ENCODE data around the gene RNF151.

Gene RNF151

DNA sequence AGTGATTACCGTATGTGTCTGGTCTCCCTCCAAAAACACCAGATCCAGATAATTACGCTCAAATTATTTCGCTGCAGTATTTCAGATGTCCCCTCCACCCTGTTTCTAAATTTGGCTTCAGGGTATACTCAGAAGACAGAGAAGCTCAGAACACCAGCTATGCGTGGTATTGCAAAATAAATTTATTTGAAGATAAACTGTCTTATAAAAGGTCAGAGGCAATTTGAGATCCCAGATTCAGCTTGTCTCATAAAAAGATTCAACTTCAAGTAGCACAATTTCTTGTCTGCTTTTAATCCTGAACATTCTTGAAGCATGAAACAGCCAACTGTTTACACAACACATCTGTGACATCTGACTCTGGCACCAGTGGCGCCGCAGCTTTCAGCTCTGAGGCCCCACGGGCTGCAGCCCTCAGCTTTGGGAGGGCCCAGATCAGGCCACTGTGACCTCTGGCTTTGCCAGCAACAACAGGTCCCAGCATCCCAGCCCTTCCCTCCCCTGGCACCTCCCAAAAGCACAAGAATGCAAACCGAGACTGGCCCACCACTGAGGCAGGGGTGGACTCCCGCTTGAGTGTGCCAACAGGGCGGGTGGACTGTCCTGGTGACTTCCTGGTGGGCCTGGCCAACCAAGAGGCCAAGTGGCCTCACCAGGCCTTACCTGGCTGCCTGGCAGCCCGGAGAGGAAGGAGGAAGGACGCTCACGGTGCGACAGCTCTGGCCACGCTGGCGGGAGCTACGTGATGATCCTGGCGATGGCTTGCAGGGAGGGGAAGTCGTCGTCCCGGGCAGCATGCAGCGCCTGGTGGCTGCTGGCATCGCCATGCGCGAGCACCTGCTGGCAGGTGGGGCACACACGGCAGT is 31.1 kb downstream of the RNF151 start:
- Histone ChIP-seq H3K9me3 (replicated peaks in 1 of 2; ENCODE audit: control insufficient read depth in 2 of 2, insufficient read depth in 1 of 2, low read depth in 1 of 2, low read length in 2 of 2) (no peaks in the 10 kb centered on the region), H4K8ac (ENCODE audit: low read depth, low read length) (no peak overlapping the region), H3K4me2 (ENCODE audit: insufficient read depth, low read length, poor library complexity, severe bottlenecking) (no peak overlapping the region), H3K27me3 (ENCODE audit: control insufficient read depth in 3 of 3, insufficient read depth in 3 of 3, low read depth in 1 of 3, low read length in 3 of 3) (peaks cover 0 to 5% (median 0%) of the 10 kb centered on the region in 3 experiments), H3K14ac (ENCODE audit: low read length) (no peak overlapping the region), H2BK15ac (ENCODE audit: low read length) (no peak overlapping the region), H2AFZ (ENCODE audit: low read length) (no peak overlapping the region), H3K27ac (replicated peaks; ENCODE audit: low read length) (no peak overlapping the region), H3K79me1 (ENCODE audit: low read depth, low read length) (peaks cover 15% of the 10 kb centered on the region), H3K18ac (ENCODE audit: low read length) (peak overlapping the region; percentile 17), H4K91ac (ENCODE audit: low read depth, low read length, poor library complexity) (no peak overlapping the region), H2BK12ac (ENCODE audit: low read length) (no peak overlapping the region), H2AK5ac (ENCODE audit: low read depth, low read length) (no peak overlapping the region), H3K23ac (ENCODE audit: low read depth, low read length, poor library complexity) (no peak overlapping the region), H3K36me3 (replicated peaks in 1 of 2; ENCODE audit: control insufficient read depth in 2 of 2, insufficient read depth in 2 of 2, low read length in 2 of 2) (peaks cover 40 to 63% of the 10 kb centered on the region in 2 donors), H3K4me3 (ENCODE audit: low read length in 2 of 2) (no peak overlapping the region), H3K4ac (ENCODE audit: low read length) (no peak overlapping the region), H3K9ac (ENCODE audit: low read depth, low read length, poor library complexity) (no peak overlapping the region), H2BK5ac (ENCODE audit: low read length) (no peak overlapping the region), H3K4me1 (ENCODE audit: control insufficient read depth in 2 of 2, insufficient read depth in 1 of 2, low read depth in 1 of 2, low read length in 2 of 2) (no peaks in the 10 kb centered on the region), H2BK120ac (ENCODE audit: low read depth, low read length) (no peak overlapping the region)
- no peak for DNase-seq (ENCODE audit: low spot score)
- no CpG with 5 or more reads among the region's 26 CpGs for WGBS, 2 donors (ENCODE audit: extremely low coverage in 2 of 2, insufficient read length in 2 of 2, insufficient replicate concordance in 1 of 2)

- Histone ChIP-seq H4K8ac (ENCODE audit: low read depth, low read length) (no peak overlapping the region), H3K27me3 (ENCODE audit: control insufficient read depth in 3 of 3, insufficient read depth in 3 of 3, low read depth in 1 of 3, low read length in 3 of 3) (peaks cover 0 to 4% (median 0%) of the 10 kb centered on the region in 3 experiments), H2BK15ac (ENCODE audit: low read length) (no peak overlapping the region), H3K14ac (ENCODE audit: low read length) (no peak overlapping the region), H3K36me3 (replicated peaks in 1 of 2; ENCODE audit: control insufficient read depth in 2 of 2, insufficient read depth in 2 of 2, low read length in 2 of 2) (peaks cover 41 to 70% of the 10 kb centered on the region in 2 donors), H2BK5ac (ENCODE audit: low read length) (no peak overlapping the region), H2BK12ac (ENCODE audit: low read length) (no peak overlapping the region), H3K9ac (ENCODE audit: low read depth, low read length, poor library complexity) (no peak overlapping the region), H3K9me3 (replicated peaks in 1 of 2; ENCODE audit: control insufficient read depth in 2 of 2, insufficient read depth in 1 of 2, low read depth in 1 of 2, low read length in 2 of 2) (no peaks in the 10 kb centered on the region), H4K91ac (ENCODE audit: low read depth, low read length, poor library complexity) (no peak overlapping the region), H3K18ac (ENCODE audit: low read length) (no peak overlapping the region), H3K4me1 (ENCODE audit: control insufficient read depth in 2 of 2, insufficient read depth in 1 of 2, low read depth in 1 of 2, low read length in 2 of 2) (no peaks in the 10 kb centered on the region), H3K23ac (ENCODE audit: low read depth, low read length, poor library complexity) (no peak overlapping the region), H3K4ac (ENCODE audit: low read length) (no peak overlapping the region), H2BK120ac (ENCODE audit: low read depth, low read length) (no peak overlapping the region), H3K79me1 (ENCODE audit: low read depth, low read length) (peaks cover 18% of the 10 kb centered on the region), H3K4me3 (ENCODE audit: low read length in 2 of 2) (no peak overlapping the region), H3K27ac (replicated peaks; ENCODE audit: low read length) (no peak overlapping the region), H2AFZ (ENCODE audit: low read length) (no peak overlapping the region), H2AK5ac (ENCODE audit: low read depth, low read length) (no peak overlapping the region), H3K4me2 (ENCODE audit: insufficient read depth, low read length, poor library complexity, severe bottlenecking) (no peak overlapping the region)
- no peak for DNase-seq (ENCODE audit: low spot score)
- WGBS, 2 donors (ENCODE audit: extremely low coverage in 2 of 2, insufficient read length in 2 of 2, insufficient replicate concordance in 1 of 2): no CpG with 5 or more reads among the region's 27 CpGs
Observed at GRCh38 chr16:1998360-1998835, 31.7 kb downstream of the RNF151 start.

DNA sequence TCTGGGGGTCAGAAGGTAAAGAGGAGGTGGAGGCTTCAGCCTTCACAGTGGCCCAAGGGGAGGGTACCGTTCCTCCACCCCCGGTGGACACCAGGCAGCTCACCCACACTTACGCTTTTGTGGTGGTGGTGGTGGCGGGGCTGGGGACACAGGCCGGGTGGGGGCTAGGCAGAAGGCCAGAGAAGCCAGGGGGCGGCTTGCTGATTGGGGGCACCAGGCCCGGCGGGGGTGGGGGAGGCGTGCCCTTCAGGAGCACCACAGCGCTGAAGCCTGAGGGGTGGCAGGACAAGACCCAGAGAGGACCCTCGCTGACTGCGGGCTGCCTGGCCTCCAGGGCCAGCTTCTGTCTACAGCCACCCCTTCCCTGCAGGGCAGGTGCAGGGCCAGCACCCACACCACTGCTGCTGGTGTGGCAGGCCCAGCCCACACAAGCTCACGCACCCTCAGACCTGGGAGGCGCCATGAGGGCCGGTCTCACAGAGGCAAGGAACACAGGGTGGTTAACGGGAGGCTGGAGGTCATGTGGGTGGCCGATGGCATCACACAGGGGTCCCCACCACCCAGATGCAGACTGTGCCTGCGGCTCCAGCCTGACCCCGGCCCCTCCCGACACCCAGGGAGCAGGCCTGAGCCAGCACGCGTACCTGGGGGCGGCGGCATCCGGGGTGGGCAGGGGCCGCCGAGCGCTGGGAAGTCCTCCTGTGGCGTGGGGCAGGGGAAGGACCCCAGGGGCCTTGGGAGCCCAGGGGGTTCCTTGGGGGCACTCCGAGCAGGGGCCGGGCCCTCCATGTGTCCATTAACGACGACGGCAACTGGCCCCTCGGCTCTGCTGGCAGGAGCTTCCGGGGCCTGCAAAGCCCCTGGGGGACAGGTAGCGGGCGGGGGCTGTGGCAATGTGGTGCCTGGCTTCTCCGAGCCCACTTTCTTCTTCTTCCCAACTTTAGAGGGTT is 32.5 kb downstream of the RNF151 start:
- H3K4me2 ChIP-seq (ENCODE audit: insufficient read depth, low read length, poor library complexity, severe bottlenecking): no peak overlapping the region
- peak overlapping the region; percentile 28 for H3K18ac ChIP-seq (ENCODE audit: low read length)
- H3K36me3 ChIP-seq (replicated peaks in 1 of 2; ENCODE audit: control insufficient read depth in 2 of 2, insufficient read depth in 2 of 2, low read length in 2 of 2): peaks cover 41 to 74% of the 10 kb centered on the region in 2 donors
- H2AK5ac ChIP-seq (ENCODE audit: low read depth, low read length): no peak overlapping the region
- no peak overlapping the region for H2BK120ac ChIP-seq (ENCODE audit: low read depth, low read length)
- H4K8ac ChIP-seq (ENCODE audit: low read depth, low read length): no peak overlapping the region
- peak overlapping the region; percentile 39 for H2BK5ac ChIP-seq (ENCODE audit: low read length)
- H3K27ac ChIP-seq (replicated peaks; ENCODE audit: low read length): no peak overlapping the region
- peak overlapping the region; percentile 21 for H3K9ac ChIP-seq (ENCODE audit: low read depth, low read length, poor library complexity)
- H3K79me1 ChIP-seq (ENCODE audit: low read depth, low read length): peaks cover 22% of the 10 kb centered on the region
- no peaks in the 10 kb centered on the region for H3K9me3 ChIP-seq (replicated peaks in 1 of 2; ENCODE audit: control insufficient read depth in 2 of 2, insufficient read depth in 1 of 2, low read depth in 1 of 2, low read length in 2 of 2)
- no peaks in the 10 kb centered on the region for H3K27me3 ChIP-seq (ENCODE audit: control insufficient read depth in 3 of 3, insufficient read depth in 3 of 3, low read depth in 1 of 3, low read length in 3 of 3)
- H3K14ac ChIP-seq (ENCODE audit: low read length): no peak overlapping the region
- H2BK12ac ChIP-seq (ENCODE audit: low read length): peak overlapping the region; percentile 22
- no peak overlapping the region for H2BK15ac ChIP-seq (ENCODE audit: low read length)
- no peak for DNase-seq (ENCODE audit: low spot score)
- no peak overlapping the region for H4K91ac ChIP-seq (ENCODE audit: low read depth, low read length, poor library complexity)
- H3K4me3 ChIP-seq (ENCODE audit: low read length in 2 of 2): no peak overlapping the region
- no peak overlapping the region for H3K4ac ChIP-seq (ENCODE audit: low read length)
- H3K23ac ChIP-seq (ENCODE audit: low read depth, low read length, poor library complexity): no peak overlapping the region
- no peak overlapping the region for H2AFZ ChIP-seq (ENCODE audit: low read length)
- no CpG with 5 or more reads among the region's 39 CpGs for WGBS, 2 donors (ENCODE audit: extremely low coverage in 2 of 2, insufficient read length in 2 of 2, insufficient replicate concordance in 1 of 2)
- peaks cover 4 to 6% of the 10 kb centered on the region in 2 donors for H3K4me1 ChIP-seq (ENCODE audit: control insufficient read depth in 2 of 2, insufficient read depth in 1 of 2, low read depth in 1 of 2, low read length in 2 of 2)

Measured in neuronal stem cell (in vitro differentiated cells).